GM18870 (cell line): ENCODE results near the gene SNAPC4.
"Not testable (repeated sequence)": the region's sequence is repeated elsewhere in the genome, so short reads cannot be mapped to it uniquely, and the experiment has no call there.

ENCODE experiments used
- ATAC-seq: cut with Tn5 transposase; IDR thresholded peaks from one replicate; pipeline ENCODE4 v1.9.1; 2021; ENCODE audit warnings: moderate library complexity; ENCODE audit not compliant: unreplicated experiment

Gene SNAPC4

GRCh38 chr9:136433849-136434579 lies 34.0 kb upstream of the SNAPC4 start:
- no peak for ATAC-seq

- no peak for ATAC-seq
Measured at GRCh38 chr9:136433043-136433715, 33.2 kb upstream of the SNAPC4 start.

- ATAC-seq = no peak
Measured at GRCh38 chr9:136432591-136432990, 32.6 kb upstream of the SNAPC4 start.

GRCh38 chr9:136431782-136432350 lies 31.9 kb upstream of the SNAPC4 start:
- ATAC-seq = no peak

- no peak for ATAC-seq
Measured at GRCh38 chr9:136430588-136431234, 30.7 kb upstream of the SNAPC4 start.

GRCh38 chr9:136429683-136430491 lies 29.9 kb upstream of the SNAPC4 start:
- ATAC-seq = no peak

GRCh38 chr9:136429075-136429628 lies 29.2 kb upstream of the SNAPC4 start:
- ATAC-seq = no peak

GRCh38 chr9:136426787-136427186 lies 26.8 kb upstream of the SNAPC4 start:
- ATAC-seq = no peak

GRCh38 chr9:136425367-136425766 lies 25.4 kb upstream of the SNAPC4 start:
- ATAC-seq = not testable (repeated sequence)

- ATAC-seq = no peak
Measured at GRCh38 chr9:136424750-136425362, 24.9 kb upstream of the SNAPC4 start.

- no peak for ATAC-seq
Measured at GRCh38 chr9:136423432-136424146, 23.6 kb upstream of the SNAPC4 start.

- ATAC-seq = no peak
Measured at GRCh38 chr9:136422876-136423275, 22.9 kb upstream of the SNAPC4 start.

GRCh38 chr9:136421791-136422190 lies 21.8 kb upstream of the SNAPC4 start:
- ATAC-seq = no peak

- no peak for ATAC-seq
Measured at GRCh38 chr9:136419092-136419420, 19.1 kb upstream of the SNAPC4 start.

GRCh38 chr9:136418182-136419091 lies 18.5 kb upstream of the SNAPC4 start:
- no peak for ATAC-seq

- ATAC-seq = no peak
Measured at GRCh38 chr9:136416914-136417313, 16.9 kb upstream of the SNAPC4 start.

GRCh38 chr9:136416427-136416826 lies 16.5 kb upstream of the SNAPC4 start:
- ATAC-seq = no peak

- no peak for ATAC-seq
Measured at GRCh38 chr9:136412962-136413361, 13.0 kb upstream of the SNAPC4 start.

GRCh38 chr9:136411378-136411777 lies 11.4 kb upstream of the SNAPC4 start:
- ATAC-seq = no peak
